Neural cell (in vitro differentiated cells): ENCODE data around the gene NXPH2. TPM values are rescaled to one million over a fixed set of nuclear protein-coding genes. Genes with fewer than 3 reads are reported as not detected.

ENCODE experiments used
- H2AFZ ChIP-seq: fragments of 200-600, 300-800 bp; sonication (generic), shearing (Covaris generic); 2 replicates; pipeline ENCODE4 v1.6.0; 2014; ENCODE audit warnings: low read depth, mild to moderate bottlenecking, antibody characterized with exemption, low read length, moderate library complexity
- H3F3A ChIP-seq: fragments of 200-600 bp; shearing (Covaris generic); 2 replicates; pipeline ENCODE4 v1.6.1; 2016; ENCODE audit warnings: mild to moderate bottlenecking, moderate library complexity, mixed read lengths, antibody characterized with exemption, low read length; ENCODE audit not compliant: insufficient read depth, poor library complexity, severe bottlenecking
- H3K27ac ChIP-seq: fragments of 200-600, 300-800 bp; sonication (generic), shearing (Covaris generic); 2 replicates; pipeline ENCODE4 v1.5.1; 2014; ENCODE audit warnings: mild to moderate bottlenecking, low read length, moderate library complexity
- H3K27me3 ChIP-seq: fragments of 300-800, 200-600 bp; sonication (generic), shearing (Covaris generic); 2 replicates; pipeline ENCODE4 v1.6.0; 2014; ENCODE audit warnings: mild to moderate bottlenecking, low read depth, low read length, moderate library complexity; ENCODE audit not compliant: insufficient read depth
- H3K36me3 ChIP-seq: fragments of 300-800, 200-600 bp; sonication (generic), shearing (Covaris generic); 2 replicates; pipeline ENCODE4 v1.5.1; 2014; ENCODE audit warnings: mild to moderate bottlenecking, antibody characterized with exemption, low read length, moderate library complexity; ENCODE audit not compliant: insufficient read depth
- H3K4me2 ChIP-seq: fragments of 300-800, 200-600 bp; sonication (generic), shearing (Covaris generic); 2 replicates; pipeline ENCODE4 v1.6.0; 2014; ENCODE audit warnings: mild to moderate bottlenecking, low read length
- H3K4me3 ChIP-seq: fragments of 300-800, 200-600 bp; sonication (generic), shearing (Covaris generic); 2 replicates; pipeline ENCODE4 v1.5.1; 2014; ENCODE audit warnings: mild to moderate bottlenecking, low read length, moderate library complexity
- H3K79me2 ChIP-seq: fragments of 200-600 bp; shearing (Covaris generic); replicated peaks from 2 replicates; pipeline ENCODE4 v1.6.0; 2014; ENCODE audit warnings: mild to moderate bottlenecking, low read length, moderate library complexity; ENCODE audit not compliant: insufficient read depth
- H3K9ac ChIP-seq: fragments of 300-800, 200-600 bp; sonication (generic), shearing (Covaris generic); 2 replicates; pipeline ENCODE4 v1.6.1; 2016; ENCODE audit warnings: mild to moderate bottlenecking, low read length, mixed read lengths
- H3K9me2 ChIP-seq: fragments of 200-600 bp; shearing (Covaris generic); 2 replicates; pipeline ENCODE4 v1.6.1; 2016; ENCODE audit warnings: mild to moderate bottlenecking, low read length, mixed read lengths; ENCODE audit not compliant: insufficient read depth
- H3K9me3 ChIP-seq: fragments of 200-600, 300-800 bp; sonication (generic), shearing (Covaris generic); 2 replicates; pipeline ENCODE4 v1.6.1; 2016; ENCODE audit warnings: mild to moderate bottlenecking, mixed run types, low read length, moderate library complexity, mixed read lengths
- H4K20me1 ChIP-seq: fragments of 200-600 bp; shearing (Covaris generic); 2 replicates; pipeline ENCODE4 v1.6.1; 2016; ENCODE audit warnings: mild to moderate bottlenecking, mixed run types; ENCODE audit not compliant: insufficient read depth
- CTCF ChIP-seq: fragments of 450-650 bp; IDR thresholded peaks from 2 replicates; pipeline ENCODE4 v1.5.1; 2014; ENCODE audit warnings: antibody characterized with exemption, mild to moderate bottlenecking, moderate library complexity; ENCODE audit not compliant: poor library complexity, severe bottlenecking
- EP300 ChIP-seq: fragments of 450-650 bp; conservative IDR thresholded peaks from 2 replicates; pipeline ENCODE4 v1.6.1; 2014; ENCODE audit warnings: antibody characterized with exemption, mild to moderate bottlenecking, moderate library complexity; ENCODE audit not compliant: poor library complexity, severe bottlenecking
- EZH2 ChIP-seq: fragments of 200-600, 300-800 bp; shearing (Covaris generic), sonication (generic); IDR thresholded peaks from 2 replicates; pipeline ENCODE4 v1.6.1; 2014; ENCODE audit warnings: antibody characterized with exemption, low read length, borderline replicate concordance, mild to moderate bottlenecking; ENCODE audit not compliant: insufficient read depth, poor library complexity, severe bottlenecking
- MXI1 ChIP-seq: fragments of 450-650 bp; conservative IDR thresholded peaks from 2 replicates; pipeline ENCODE4 v1.6.1; 2014; ENCODE audit warnings: antibody characterized with exemption, mild to moderate bottlenecking; ENCODE audit not compliant: poor library complexity, severe bottlenecking
- POLR2AphosphoS5 ChIP-seq: IDR thresholded peaks from 2 replicates; pipeline ENCODE4 v1.6.1; 2012
- RAD21 ChIP-seq: fragments of 450-650 bp; conservative IDR thresholded peaks from 2 replicates; pipeline ENCODE4 v1.6.1; 2014; ENCODE audit warnings: antibody characterized with exemption, mild to moderate bottlenecking, moderate library complexity
- REST ChIP-seq: IDR thresholded peaks from 2 replicates; pipeline ENCODE4 v1.6.1; 2012; ENCODE audit warnings: borderline replicate concordance
- SMC3 ChIP-seq: fragments of 450-650 bp; conservative IDR thresholded peaks from 2 replicates; pipeline ENCODE4 v1.6.1; 2014; ENCODE audit warnings: antibody characterized with exemption, mild to moderate bottlenecking, moderate library complexity; ENCODE audit not compliant: poor library complexity
- TAF1 ChIP-seq: IDR thresholded peaks from 2 replicates; pipeline ENCODE4 v1.6.1; 2012; ENCODE audit warnings: low read depth
- polyA plus RNA-seq: library from polyadenylated mRNA; depleted of rRNA; stranded (reverse); fragments of >200 nt; gene quantifications from 2 replicates; pipeline ENCODE4 v1.2.3, GENCODE V29; 2014

Gene NXPH2
- polyA plus RNA-seq, 1 donor from 2014 or later = not detected

GRCh38 chr2:138713069-138713496 lies 67.1 kb downstream of the NXPH2 start:
- Histone ChIP-seq H3K27me3 (no peaks in the 10 kb centered on the region), H3K9ac (no peak overlapping the region), H3F3A (no peaks in the 10 kb centered on the region), H3K79me2 (no peaks in the 10 kb centered on the region), H3K9me2 (no peaks in the 10 kb centered on the region), H3K27ac (no peak overlapping the region), H2AFZ (no peak overlapping the region), H3K4me3 (no peak overlapping the region), H3K4me2 (no peak overlapping the region), H4K20me1 (no peaks in the 10 kb centered on the region), H3K9me3 (no peaks in the 10 kb centered on the region), H3K36me3 (no peaks in the 10 kb centered on the region)
- no peak for TF ChIP-seq REST
- no peak for TF ChIP-seq MXI1
- TF ChIP-seq RAD21 = no peak
- no peak for TF ChIP-seq CTCF
- no peak for TF ChIP-seq SMC3
- TF ChIP-seq TAF1 = no peak
- TF ChIP-seq EZH2 = no peak

GRCh38 chr2:138712212-138712979 lies 67.8 kb downstream of the NXPH2 start:
- TF ChIP-seq POLR2AphosphoS5 (no peak), EP300 (no peak), MXI1 (no peak), EZH2 (no peak)

More at GRCh38 chr2:138712212-138712979, 67.8 kb downstream of the NXPH2 start:
- Histone ChIP-seq H3F3A (no peaks in the 10 kb centered on the region), H3K27me3 (no peaks in the 10 kb centered on the region), H3K79me2 (no peaks in the 10 kb centered on the region), H3K4me3 (no peak overlapping the region), H2AFZ (no peak overlapping the region), H3K36me3 (no peaks in the 10 kb centered on the region), H3K4me2 (no peak overlapping the region), H4K20me1 (no peaks in the 10 kb centered on the region), H3K9me2 (no peaks in the 10 kb centered on the region), H3K27ac (no peak overlapping the region), H3K9me3 (no peaks in the 10 kb centered on the region), H3K9ac (no peak overlapping the region)
